Urothelium cell line (cell line): Measurements from ENCODE around the gene DOCK1.

Source experiments
- DNase-seq: peaks from one replicate; pipeline ENCODE4 v3.0.0; 2011; ENCODE audit warnings: low spot score, mixed read lengths
- FAIRE-seq: peaks from 2 replicates; lab custom pipeline; 2011; peaks lifted over from hg19 to GRCh38; lab: Jason Lieb, UNC

Gene DOCK1

DNA sequence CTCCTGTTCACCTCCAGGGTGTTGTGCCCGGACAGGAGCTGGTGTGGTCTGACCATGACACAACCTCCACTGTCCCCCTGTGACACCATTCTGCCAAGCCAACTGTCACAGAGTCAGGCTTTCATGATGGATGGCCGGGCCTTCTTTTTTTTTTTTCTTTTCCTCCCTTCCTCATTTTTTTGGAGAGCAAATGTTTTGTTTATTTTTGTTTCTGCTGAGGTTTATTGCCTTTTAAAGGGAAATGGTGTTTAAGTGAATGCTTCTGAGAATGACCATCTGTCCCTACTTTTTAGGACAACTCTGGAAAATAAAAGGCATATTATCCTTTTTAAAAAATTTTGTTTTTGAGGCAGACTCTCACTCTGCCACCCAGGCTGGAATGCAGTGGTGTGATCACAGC lies 528.8 kb downstream of the DOCK1 start:
- no peak for FAIRE-seq
- DNase-seq, result no peak

DNA sequence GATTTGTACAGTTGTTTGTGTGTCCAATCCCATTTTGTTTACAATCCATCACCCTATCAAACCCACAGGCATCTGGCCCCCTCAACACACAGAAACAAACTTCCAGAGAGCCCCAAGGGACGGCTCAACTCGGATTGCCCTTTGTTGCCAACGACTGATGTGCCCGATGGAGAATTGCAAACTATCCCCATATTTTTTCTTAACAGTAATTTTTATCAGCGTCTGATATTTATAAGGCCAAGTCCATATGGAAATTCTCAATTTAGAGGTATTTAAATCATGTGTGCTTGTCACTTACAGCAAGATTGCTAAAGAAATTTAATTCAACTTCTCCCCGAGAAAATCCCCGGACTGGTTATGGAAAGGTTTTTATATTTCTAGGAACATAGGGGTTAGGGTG lies 530.0 kb downstream of the DOCK1 start:
- DNase-seq (no peak), FAIRE-seq (no peak)

DNA sequence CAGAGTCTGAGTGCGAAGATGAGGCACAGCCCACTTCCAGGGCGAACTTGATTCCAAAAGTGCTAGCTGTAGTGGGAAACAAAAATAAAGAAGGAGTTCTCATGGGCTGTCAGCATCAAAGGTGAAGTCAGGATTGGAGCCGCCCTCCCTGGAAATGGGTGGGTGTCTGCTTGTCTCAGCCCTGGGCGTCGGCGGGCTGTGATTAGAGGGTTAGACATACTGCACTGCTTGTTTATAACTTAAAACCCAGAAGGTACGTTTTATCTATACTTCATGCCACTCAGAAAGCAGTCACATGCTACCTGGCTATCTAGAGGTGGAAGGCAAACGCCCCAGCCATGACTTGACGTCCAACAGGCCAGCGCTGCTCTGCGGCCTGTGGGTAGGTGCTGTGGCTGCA lies 535.1 kb downstream of the DOCK1 start:
- DNase-seq (no peak), FAIRE-seq (no peak)

GRCh38 chr10:127441350-127442219 lies 536.4 kb downstream of the DOCK1 start:
- no peak for DNase-seq

DNA sequence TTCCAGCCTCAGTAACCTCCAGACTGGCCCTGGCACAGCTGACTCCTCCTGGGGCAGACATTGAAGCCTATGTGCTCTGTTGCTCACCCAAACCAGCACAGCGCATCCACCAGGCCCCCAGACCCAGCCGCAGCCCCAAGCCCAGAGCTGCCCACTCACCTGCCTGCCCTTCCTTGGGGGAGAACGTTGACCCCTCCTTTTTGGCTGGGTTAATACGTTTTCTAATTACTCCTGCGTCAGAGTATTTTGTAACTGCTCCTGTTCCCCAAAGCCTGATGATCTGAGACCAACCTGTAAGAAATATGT lies 536.9 kb downstream of the DOCK1 start:
- no peak for FAIRE-seq
- no peak for DNase-seq

More at GRCh38 chr10:127441350-127442219, 536.4 kb downstream of the DOCK1 start:
- FAIRE-seq, result no peak

GRCh38 chr10:127444155-127444554 lies 538.9 kb downstream of the DOCK1 start:
- FAIRE-seq, result no peak
- DNase-seq, result no peak

- FAIRE-seq, result no peak
- DNase-seq, result no peak
These were observed 542.0 kb downstream of the DOCK1 start for GRCh38 chr10:127447197-127447596.

DNA sequence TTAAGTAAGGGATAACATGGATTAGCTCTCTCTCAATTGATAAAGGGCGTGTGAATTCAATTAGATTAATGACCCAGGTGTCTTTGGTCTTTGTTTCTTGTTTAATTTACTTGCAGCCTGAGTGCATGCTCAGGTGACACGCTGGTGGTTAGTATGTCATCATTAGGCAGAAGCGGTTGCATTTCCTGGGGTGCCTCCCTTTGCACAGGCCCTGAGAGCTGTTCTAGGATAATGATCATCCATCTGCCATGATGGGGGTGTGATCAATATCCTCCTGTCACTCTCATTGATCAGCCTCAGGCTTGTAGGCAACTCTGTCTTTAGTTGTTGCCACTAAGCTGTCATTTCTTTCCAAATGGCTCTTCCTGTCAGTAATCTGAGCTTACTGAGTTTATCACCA lies 544.3 kb downstream of the DOCK1 start:
- DNase-seq, result no peak
- FAIRE-seq, result no peak

DNA sequence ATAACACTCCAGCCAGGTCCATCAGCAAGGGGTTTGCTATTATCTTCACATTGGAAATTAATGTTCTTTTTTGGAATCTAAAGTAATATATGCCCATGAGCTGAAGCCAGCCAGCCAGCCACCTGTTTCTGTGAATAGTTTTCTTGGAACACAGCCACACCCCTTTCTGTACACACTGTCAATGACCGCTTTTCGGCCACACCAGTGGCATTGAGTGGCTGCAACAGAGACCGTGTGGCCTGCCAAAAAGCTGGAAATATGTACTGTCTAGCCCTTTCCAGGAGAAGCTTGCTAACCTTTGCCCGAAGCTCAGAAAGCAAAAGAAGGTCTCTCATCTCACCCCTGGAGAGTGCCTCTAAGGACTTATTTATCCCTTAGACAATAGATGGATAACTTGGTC lies 545.4 kb downstream of the DOCK1 start:
- no peak for FAIRE-seq
- no peak for DNase-seq

DNA sequence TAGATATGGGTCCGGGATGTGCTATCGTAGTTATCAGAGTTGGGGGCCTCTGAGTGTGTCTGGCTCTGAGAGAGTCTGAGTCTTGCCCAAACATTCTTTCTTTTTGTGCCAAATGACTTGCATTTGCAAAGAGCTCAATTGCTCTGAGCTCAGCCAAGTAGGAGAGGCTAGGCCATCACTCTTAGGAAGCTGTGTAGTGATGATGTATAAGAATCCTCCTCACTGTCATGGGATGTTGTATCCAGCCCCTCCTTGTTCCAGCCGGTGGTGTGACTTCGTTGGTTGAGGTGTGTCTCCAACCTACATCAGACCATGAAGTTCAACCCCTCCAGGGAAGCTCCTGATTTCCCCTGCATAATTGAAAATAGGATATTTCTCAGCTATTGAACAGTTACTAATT lies 546.4 kb downstream of the DOCK1 start:
- FAIRE-seq (no peak), DNase-seq (no peak)

GRCh38 chr10:127452568-127452967 lies 547.3 kb downstream of the DOCK1 start:
- DNase-seq (no peak), FAIRE-seq (no peak)

DNA sequence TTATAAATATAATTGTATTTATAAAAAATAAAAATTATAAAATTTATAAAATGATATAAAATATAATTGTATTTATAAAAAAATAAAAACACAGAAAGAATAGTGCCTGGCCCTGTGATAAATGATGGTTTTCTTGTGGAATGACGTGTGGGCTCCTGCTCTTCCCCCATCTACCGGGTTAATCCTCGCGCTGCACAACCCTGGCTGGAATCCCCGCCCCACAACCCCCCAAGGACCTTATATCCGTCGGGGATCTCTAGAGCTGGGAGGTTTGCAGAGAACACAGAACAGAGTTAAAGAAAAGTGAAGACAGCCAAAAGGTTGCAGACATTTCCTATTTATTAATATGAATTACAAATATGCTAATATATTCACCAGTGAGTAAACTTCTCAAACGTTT lies 548.5 kb downstream of the DOCK1 start:
- no peak for FAIRE-seq

DNA sequence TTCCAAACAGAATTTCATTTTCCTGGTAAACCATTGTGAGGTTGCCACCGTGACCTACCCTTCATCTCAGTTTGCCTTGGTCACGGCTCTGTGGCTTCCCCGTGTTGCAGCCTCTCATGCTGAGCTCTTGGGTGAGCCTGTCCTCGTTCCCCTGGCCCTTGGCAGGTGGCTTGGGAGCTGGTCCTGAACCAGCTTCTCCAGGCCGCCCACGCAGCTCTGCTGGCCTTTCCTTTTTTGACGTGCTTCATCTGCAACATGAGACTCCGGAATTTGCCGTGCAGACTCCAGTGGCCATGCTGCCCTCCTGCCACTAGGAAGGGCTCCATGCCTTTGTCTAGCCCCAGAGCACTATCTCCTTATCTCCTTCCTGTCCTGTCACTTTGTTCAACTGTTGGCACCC lies 550.9 kb downstream of the DOCK1 start:
- DNase-seq (no peak), FAIRE-seq (no peak)

More for the DNA sequence above, 548.5 kb downstream of the DOCK1 start:
- DNase-seq, result no peak

- no peak for FAIRE-seq
- DNase-seq, result no peak
These were observed 553.0 kb downstream of the DOCK1 start for GRCh38 chr10:127458016-127458810.

DNA sequence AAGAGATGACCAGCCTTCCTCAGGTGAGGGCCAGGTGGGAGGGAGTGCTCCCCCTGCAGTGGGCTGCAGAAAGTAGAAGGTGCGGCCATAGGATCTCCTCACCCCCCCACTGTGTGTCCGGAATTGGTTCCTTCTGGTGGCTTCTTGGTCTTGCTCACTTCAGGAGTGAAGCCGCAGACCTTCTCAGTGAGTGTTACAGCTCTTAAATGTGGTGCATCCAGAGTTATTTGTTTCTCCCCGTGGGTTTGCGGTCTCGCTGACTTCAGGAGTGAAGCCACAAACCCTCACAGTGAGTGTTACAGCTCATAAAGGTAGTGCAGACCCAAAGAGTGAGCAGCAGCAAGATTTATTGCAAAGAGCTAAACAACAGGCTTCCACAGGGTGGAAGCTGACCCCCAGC lies 553.6 kb downstream of the DOCK1 start:
- no peak for FAIRE-seq
- no peak for DNase-seq

GRCh38 chr10:127459918-127460317 lies 554.7 kb downstream of the DOCK1 start:
- FAIRE-seq (no peak), DNase-seq (no peak)

- DNase-seq (no peak), FAIRE-seq (no peak)
These were observed 557.5 kb downstream of the DOCK1 start for GRCh38 chr10:127462643-127463295.

- no peak for FAIRE-seq
These were observed 558.3 kb downstream of the DOCK1 start for GRCh38 chr10:127463548-127463947.

GRCh38 chr10:127464561-127464960 lies 559.3 kb downstream of the DOCK1 start:
- FAIRE-seq (no peak), DNase-seq (no peak)

More at GRCh38 chr10:127463548-127463947, 558.3 kb downstream of the DOCK1 start:
- no peak for DNase-seq

DNA sequence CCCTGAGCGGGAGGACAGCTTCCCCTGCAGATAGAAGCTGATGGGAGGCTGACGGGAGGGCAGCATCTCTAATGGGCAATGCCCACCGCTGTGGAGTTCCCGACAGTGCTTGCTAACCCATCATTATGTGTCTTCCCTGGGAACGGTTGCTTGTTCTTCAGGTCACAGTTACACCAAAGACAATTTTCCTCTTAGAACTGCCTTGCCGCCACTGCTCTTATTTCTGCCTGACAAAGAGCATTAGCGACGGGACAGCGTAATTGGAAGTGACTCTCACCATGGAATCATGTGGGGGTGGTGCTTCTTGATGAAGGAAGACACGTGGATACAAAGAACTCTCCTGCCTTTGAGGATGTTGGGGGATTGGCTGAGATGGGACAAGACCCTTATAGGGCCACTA lies 562.6 kb downstream of the DOCK1 start:
- FAIRE-seq (no peak), DNase-seq (no peak)

- FAIRE-seq (no peak), DNase-seq (no peak)
These were observed 563.4 kb downstream of the DOCK1 start for GRCh38 chr10:127468632-127469031.

DNA sequence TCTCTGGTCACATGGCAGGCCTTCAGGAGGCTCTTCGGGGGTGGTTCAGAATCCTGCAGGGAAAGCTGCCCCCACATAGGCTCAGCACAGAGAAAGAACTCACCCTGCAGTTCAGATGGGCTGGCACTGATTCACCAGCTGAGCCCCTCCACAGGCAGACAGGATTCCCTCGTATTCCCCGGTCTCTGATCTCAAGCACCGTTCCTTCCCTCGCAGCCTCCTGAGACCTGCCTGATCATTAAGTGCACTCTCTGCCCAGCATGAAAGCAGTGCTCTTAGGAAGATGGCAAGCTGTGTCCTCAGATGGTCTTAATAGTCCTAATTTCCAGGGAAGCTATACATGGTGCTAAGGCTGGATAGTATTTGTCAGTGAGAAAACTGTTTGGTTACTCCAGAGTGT lies 565.7 kb downstream of the DOCK1 start:
- FAIRE-seq, result no peak
- DNase-seq, result no peak
